ENCODE data around the gene NPIPA8. TPM values are rescaled to one million over a fixed set of nuclear protein-coding genes. Genes with fewer than 3 reads are reported as not detected.
"Not testable (repeated sequence)": the region's sequence is repeated elsewhere in the genome, so short reads cannot be mapped to it uniquely, and the experiment has no call there.

The NPIPA8 gene
- total RNA-seq, 1 experiment from 2014 or later: 0.20 TPM

GRCh38 chr16:18293337-18293956 lies 43.1 kb downstream of the NPIPA8 start:
- in situ Hi-C loops (cut with HindIII; ENCODE audit: low pct_unique_long_range_greater_than_20kb, low sequenced_read_pairs); DNase-seq (ENCODE audit: low read depth): not testable (repeated sequence)

GRCh38 chr16:18290959-18291358 lies 45.6 kb downstream of the NPIPA8 start:
- DNase-seq (ENCODE audit: low read depth); in situ Hi-C loops (cut with HindIII; ENCODE audit: low pct_unique_long_range_greater_than_20kb, low sequenced_read_pairs): not testable (repeated sequence)

DNA sequence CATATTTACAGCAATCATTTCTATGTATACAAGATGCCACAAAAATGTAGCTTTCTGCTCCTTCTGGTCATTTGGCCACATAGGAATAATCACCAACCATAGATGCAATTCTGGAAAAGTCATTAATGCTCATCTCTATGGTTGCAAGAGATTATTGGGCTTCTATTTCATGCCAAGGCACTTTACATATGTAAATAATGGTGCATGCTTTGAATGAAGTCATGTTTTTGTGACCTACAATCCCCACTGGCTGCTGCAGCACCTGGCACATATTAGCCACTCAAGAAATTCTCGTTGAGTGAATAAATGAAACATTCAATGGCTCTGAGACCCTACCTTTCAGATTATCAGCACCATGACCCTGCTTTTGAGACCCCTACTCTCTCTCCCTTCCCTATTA lies 50.2 kb downstream of the NPIPA8 start:
- DNase-seq (ENCODE audit: low read depth); in situ Hi-C loops (cut with HindIII; ENCODE audit: low pct_unique_long_range_greater_than_20kb, low sequenced_read_pairs): not testable (repeated sequence)

DNA sequence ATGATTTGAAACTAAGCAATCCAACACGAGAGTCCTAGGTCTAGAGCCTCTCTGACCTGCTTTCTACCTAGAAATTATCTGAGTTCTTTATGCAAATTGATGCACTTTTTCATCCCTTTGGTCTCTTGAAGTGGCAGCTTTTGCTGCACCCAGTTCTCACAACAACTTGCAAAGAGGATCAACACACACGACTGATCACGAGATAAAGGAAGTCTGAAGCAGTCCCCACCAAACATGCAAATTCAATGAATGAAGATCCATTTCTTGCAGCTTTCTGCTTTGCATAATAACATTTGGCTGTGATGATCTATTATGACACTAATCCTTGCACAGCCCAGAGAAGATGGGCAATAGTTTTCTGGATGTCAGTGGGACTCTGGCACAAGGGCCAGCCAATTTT lies 56.2 kb downstream of the NPIPA8 start:
- in situ Hi-C loops (cut with HindIII; ENCODE audit: low pct_unique_long_range_greater_than_20kb, low sequenced_read_pairs); DNase-seq (ENCODE audit: low read depth): not testable (repeated sequence)

GRCh38 chr16:18276756-18277155 lies 59.8 kb downstream of the NPIPA8 start:
- in situ Hi-C loops (cut with HindIII; ENCODE audit: low pct_unique_long_range_greater_than_20kb, low sequenced_read_pairs); DNase-seq (ENCODE audit: low read depth): not testable (repeated sequence)

DNA sequence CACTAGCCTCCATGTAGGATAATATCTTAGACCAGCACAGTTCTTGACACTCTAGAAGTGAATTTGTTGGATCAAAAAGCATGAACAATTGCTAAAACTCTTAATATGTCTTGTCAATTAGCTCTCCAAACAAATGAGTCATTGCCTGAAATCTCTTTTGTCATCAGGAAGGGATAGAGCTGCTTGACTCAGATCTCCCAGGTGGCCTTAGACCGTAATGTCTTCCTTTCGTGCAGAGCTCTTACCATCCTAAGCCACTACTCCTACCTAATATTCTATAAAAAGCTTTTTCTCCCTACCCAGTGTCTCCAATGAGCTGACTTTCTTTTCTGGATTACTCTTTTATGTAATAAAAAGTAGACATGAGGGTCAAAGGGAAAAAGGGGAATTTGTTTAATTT lies 66.4 kb downstream of the NPIPA8 start:
- in situ Hi-C loops (cut with HindIII; ENCODE audit: low pct_unique_long_range_greater_than_20kb, low sequenced_read_pairs); DNase-seq (ENCODE audit: low read depth): not testable (repeated sequence)

Other genes with a start within 250 kb of the NPIPA8 start
- gene NOMO2, start 225.4 kb upstream of the NPIPA8 start, total RNA-seq (2014; rRNA removed; shearing (Covaris generic); ENCODE audit: low replicate concordance): 141 and 150 TPM in 2 replicates